GM18526 (cell line): ENCODE results near the gene METTL1.
A peak's percentile ranks its signal among the peaks of the same experiment; 100 is the strongest.

Experiments
- POLR2A ChIP-seq: IDR thresholded peaks from 3 replicates; pipeline ENCODE4 v1.6.1; 2011; ENCODE audit not compliant: insufficient read length; ENCODE audit errors: extremely low read depth

Gene METTL1

GRCh38 chr12:57777367-57777766 is 5.5 kb upstream of the METTL1 start:
- TF ChIP-seq POLR2A, result no peak

GRCh38 chr12:57776247-57776587 is 4.3 kb upstream of the METTL1 start:
- no peak for TF ChIP-seq POLR2A

DNA sequence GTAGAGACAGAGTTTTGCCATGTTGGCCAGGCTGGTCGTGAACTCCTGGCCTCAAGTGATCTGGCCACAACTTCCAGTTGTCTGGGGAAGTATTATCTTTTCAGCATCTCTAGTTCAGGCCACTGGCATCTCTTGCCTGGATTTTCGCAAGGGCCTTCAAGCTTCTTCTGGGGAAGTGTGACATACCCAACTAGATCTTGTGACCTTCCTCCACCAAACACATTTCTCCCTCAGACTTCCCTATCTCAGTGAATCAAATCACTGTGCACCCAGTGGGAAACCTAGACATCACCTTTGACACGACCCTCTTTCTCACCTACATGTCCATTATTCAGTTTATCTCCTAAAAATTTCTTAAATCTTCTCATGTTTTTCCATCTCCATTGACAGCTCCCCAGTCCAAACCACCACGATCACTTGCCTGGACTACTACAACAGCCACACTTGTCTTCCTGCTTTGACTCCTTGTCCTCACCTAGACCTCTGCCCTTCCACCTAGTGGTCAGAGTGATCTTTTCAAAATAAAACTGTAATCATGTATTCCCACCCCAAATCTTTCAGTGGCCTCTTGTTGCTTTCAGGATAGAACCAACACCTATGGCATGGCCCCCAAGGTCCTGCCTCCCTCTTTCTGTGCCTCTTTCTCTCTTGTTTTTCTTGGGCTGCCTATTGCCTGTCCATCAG is 3.8 kb upstream of the METTL1 start:
- TF ChIP-seq POLR2A, result no peak

DNA sequence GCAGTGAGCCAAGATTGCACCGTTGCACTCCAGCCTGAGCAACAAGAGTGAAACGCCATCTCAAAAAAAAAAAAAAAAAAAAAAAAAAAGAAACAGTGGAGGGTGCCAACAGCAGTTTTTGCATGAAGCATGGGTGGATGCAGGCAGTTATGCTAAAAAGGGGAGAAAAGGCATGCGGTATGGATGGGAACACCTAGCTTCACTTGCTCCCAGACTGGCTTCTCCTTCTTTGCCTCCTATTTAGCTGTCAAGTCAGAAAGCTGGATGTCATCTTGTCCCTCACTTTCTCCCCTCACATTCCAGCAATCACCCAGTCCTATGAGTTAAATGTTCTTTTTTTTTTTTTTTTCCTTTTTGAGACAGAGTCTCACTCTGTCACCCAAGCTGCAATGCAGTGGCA is 3.1 kb upstream of the METTL1 start:
- TF ChIP-seq POLR2A, result no peak

DNA sequence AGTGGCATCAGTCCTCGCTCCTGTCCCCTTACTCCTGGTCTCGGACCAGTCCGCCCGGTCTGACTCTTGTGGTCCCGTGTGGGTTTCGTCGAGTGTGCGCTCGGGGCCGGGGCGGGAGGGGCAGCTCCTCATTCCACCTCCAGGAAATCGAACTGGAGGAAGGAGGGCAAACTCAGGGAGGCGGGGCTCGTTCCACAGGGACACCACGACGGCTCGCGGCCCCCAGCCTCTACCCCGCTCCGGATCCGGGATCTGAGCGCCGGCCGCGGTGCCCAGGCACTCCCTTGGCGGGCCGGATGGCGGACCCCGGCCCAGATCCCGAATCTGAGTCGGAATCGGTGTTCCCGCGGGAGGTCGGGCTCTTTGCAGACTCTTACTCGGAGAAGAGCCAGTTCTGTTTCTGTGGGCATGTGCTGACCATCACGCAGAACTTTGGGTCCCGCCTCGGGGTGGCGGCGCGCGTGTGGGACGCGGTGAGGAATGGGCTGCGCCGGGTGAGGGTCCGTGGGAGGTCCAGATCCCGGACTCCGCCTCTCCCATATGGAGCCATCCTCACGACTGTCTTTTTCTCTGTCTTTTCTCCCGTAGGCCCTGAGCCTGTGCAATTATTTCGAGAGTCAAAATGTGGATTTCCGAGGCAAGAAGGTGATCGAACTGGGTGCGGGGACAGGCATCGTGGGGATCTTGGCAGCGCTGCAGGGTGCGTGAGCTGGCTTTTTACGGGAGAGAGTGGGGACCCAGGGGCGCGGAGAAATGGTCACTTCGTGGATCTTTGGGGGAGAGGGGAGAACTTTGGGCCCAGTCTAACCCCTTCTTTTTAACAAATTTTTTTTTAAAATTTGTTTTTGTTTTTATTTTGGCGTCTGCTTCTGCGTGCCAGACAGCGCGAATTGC is 771 bp upstream of the METTL1 start, which contains the start of gene EEF1AKMT3:
TSS of gene EEF1AKMT3 (plus strand) at position 186 of the 894 bp plus-strand sequence. CDS start at position 297, 111 bp downstream.
- TF ChIP-seq POLR2A, result no peak

GRCh38 chr12:57771236-57771872 is 551 bp downstream of the METTL1 start:
- no peak for TF ChIP-seq POLR2A

DNA sequence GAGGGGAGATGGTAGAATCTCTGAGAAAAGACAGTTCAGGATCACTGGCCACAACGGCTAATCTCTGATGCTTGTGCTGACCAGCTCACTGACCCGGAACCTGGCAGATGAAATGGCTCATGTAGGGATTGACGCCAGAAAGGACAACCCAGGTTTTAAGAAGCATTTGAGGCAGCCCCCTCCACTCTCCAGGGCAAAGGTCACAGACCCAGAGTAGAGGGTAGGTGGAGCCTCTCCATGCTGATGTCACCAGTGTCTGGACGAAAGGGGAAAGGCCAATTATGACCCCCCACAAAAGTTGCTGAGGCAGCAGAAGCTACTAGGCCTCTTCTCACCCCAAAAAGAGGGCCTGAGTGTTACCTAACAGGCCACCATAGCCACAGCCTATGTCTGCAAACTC is 1.2 kb downstream of the METTL1 start:
- no peak for TF ChIP-seq POLR2A

- no peak for TF ChIP-seq POLR2A
Measured at GRCh38 chr12:57769594-57769993, 2.3 kb downstream of the METTL1 start.

GRCh38 chr12:57767876-57768275 is 4.0 kb downstream of the METTL1 start:
- no peak for TF ChIP-seq POLR2A

DNA sequence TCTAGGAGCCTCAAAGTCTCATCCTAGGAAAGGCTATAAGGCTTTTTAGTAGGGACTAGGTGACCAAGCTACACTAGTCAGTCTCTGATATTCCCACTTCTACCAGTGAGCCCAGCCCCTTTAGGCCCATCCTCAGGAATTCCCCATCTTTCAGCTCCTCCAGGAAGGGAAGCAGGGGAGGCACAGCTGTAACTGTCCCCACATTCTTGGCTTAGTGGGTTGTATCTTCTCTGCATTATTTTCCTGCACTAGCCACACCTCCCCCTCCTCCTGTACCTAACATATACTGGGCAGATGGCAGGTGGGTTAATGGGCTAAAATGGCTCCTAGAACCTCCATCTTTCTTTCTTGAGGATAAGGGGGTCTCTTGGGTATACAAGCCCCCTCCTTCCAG is 4.6 kb downstream of the METTL1 start:
- no peak for TF ChIP-seq POLR2A

DNA sequence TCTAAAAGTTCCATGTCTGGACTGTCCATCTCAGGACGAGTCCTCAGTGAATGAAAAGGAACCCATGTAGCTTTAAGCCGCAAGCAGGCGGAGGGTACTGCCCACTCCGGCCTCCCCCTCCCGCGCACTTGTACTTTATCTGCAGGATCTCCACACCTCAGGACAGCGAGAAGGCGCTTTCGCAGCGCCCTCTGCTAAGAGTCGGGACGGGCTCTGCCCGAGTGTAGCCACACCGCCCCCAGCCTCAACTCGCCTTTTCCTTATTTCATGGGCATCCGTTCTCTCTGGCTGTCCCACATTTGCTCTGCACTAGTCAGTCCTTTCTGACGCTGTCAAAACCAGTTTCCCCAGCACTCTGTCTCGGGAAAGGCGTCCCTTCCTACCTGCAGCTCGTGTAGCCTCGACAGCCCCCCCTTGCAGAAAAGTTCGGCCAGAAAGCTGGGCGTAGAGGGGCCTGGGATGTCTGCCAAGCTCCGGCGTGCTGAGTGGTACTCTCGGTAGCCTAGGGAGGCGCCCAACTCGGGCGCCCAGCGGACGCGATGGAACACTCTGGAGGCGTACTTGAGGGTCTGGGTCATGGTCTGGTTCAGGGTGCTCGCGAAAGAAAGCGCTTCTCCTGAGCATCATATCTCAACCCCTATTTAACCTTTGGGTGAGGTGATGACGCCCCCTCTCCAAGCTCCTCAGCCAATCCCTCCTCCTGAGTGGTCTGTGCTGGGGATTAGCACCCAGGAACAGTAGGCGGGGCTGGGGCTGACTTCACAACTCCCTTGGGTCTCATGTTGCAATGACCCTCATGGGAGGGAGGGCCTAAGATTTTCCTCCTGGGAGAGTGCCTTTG is 5.2 kb downstream of the METTL1 start, which contains the start of gene CYP27B1:
TSS of gene CYP27B1 (minus strand) at position 615 of the 841 bp plus-strand sequence. CDS start at position 578, 37 bp downstream.
- no peak for TF ChIP-seq POLR2A

- TF ChIP-seq POLR2A, result no peak
Measured at GRCh38 chr12:57765698-57766463, 6.0 kb downstream of the METTL1 start.

DNA sequence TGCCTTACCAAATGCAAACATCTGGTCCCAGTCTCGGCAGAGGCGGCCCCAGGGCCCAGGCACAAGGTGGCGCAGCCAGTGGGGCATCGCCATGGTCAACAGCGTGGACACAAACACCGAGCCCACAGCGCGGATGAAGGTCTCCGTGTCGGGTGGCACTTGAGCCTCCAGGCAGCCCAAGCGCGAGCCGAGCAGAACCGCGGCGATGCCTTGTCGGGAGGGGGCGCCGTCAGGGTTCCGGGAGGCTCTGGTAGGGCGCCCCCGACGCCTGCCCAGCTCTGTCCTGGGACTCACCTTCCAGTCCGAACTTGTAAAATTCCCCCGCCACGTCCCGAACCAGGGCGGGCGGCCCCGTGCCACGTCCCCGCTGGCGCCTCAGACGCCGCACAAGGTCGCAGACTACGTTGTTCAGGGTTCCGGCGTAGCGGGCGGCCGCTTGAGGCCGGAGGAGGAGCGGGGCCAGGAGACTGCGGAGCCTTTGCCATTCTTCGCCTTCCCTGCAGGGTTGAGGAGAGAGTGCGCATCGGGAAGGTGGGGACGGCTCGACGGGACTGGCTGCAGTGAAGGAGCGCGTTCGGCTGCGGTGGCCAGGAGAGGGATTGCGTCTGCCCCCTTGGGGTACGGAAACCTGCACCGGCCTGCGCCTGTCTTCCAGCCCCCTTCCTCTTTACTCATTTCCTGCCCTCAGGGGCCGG is 6.8 kb downstream of the METTL1 start:
- TF ChIP-seq POLR2A, result peak; percentile 18

DNA sequence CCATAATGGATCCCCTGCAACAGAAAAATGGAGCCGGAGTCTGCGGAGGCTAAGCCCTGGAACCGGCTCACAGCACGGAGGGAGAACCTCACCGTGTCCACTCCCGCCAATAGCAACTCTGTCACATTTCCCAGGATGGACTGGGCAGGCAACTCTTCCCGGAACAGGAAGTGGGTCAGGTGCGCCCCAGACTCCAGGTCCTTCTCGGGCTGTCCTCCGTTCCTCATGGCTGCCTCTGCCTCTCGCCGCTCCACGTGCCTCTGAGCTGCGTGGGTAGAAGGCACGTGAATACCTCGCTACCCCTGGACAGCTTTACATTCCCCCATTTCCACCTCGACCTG is 7.3 kb downstream of the METTL1 start:
- TF ChIP-seq POLR2A, result no peak
